Measurements from ENCODE around the gene SLC8B1. TPM values are rescaled to one million over a fixed set of nuclear protein-coding genes. Genes with fewer than 3 reads are reported as not detected.
A peak's percentile ranks its signal among the peaks of the same experiment; 100 is the strongest.

Gene SLC8B1
- 11.0 and 14.4 TPM in 2 replicates for polyA plus RNA-seq (2011; rRNA removed)
- polyA plus RNA-seq (2012; cell fraction: cytosol; rRNA removed): 11.0 and 12.7 TPM in 2 replicates
- polyA plus RNA-seq (2012; cell fraction: nucleus; rRNA removed): 39.8 and 45.7 TPM in 2 replicates
- polyA plus RNA-seq (2017; fragmentation: RNase III; extraction: RNeasy Plus Mini Kit Qiagen cat#74134 plus additional on column Dnase treatment): 9.7 to 12.2 TPM (median 11.3 TPM) in 3 replicates
- polyA minus RNA-seq (2011; rRNA and poly(A)+ RNA removed): 13.3 and 19.5 TPM in 2 replicates

DNA sequence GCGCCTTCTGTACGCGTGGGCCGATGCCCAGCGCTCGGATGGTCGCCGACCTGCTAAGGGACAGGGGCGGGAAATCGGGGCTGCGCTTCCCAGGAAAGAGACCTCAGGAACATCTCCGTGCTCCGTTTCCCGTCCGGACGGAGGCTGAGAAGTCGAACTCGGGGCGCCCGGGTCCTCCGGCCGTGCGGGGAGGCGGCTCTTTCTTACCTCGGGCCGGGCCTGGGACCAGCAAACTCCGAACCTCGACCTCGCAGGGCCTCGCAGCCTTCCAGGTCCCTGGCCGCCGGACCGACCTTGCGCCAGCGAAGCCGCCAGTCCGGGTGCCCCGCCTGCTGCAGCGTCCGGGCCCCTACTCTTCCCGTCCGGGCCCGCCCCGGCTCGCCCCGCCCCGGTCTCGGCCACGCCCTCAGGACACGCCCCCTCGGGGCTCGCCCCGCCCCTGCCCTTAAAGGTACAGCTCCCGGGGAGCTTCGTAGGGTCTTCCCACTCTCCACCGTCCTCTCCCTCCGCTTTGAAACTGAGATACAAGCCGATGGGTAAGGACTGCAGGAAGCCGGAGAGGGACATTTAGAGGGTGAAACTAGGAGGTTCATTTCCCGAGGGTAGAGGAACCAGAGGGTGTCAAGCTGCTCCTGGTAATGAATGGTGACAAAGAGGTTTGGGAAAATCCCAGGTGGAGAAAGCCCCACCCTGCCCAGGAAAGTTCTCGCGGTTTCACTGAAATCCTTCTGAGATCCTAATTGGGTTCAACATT, at the start of gene SLC8B1:
Gene SLC8B1, minus strand, starts transcription at position 324 of the 754 bp plus-strand sequence. CDS start 2,231 bp downstream, outside the sequence.
- POLR2A ChIA-PET: interaction anchor here (0.6 to 1.9 kb wide), 10 partner anchors 11 to 438 kb away, joined by 3 to 11 read pairs (median 4); partner anchors contain the start of genes PLBD2, SDSL and TPCN1
- WGBS (ENCODE audit: missing lambda C conversion rate): under 1% methylated on average over 35 of the region's 62 CpGs
- no peak for FAIRE-seq
- TF ChIP-seq HDAC2 (IDR thresholded peaks at IDR 0.05): no peak
- TF ChIP-seq, protein P1, sequence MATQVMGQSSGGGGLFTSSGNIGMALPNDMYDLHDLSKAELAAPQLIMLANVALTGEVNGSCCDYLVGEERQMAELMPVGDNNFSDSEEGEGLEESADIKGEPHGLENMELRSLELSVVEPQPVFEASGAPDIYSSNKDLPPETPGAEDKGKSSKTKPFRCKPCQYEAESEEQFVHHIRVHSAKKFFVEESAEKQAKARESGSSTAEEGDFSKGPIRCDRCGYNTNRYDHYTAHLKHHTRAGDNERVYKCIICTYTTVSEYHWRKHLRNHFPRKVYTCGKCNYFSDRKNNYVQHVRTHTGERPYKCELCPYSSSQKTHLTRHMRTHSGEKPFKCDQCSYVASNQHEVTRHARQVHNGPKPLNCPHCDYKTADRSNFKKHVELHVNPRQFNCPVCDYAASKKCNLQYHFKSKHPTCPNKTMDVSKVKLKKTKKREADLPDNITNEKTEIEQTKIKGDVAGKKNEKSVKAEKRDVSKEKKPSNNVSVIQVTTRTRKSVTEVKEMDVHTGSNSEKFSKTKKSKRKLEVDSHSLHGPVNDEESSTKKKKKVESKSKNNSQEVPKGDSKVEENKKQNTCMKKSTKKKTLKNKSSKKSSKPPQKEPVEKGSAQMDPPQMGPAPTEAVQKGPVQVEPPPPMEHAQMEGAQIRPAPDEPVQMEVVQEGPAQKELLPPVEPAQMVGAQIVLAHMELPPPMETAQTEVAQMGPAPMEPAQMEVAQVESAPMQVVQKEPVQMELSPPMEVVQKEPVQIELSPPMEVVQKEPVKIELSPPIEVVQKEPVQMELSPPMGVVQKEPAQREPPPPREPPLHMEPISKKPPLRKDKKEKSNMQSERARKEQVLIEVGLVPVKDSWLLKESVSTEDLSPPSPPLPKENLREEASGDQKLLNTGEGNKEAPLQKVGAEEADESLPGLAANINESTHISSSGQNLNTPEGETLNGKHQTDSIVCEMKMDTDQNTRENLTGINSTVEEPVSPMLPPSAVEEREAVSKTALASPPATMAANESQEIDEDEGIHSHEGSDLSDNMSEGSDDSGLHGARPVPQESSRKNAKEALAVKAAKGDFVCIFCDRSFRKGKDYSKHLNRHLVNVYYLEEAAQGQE (IDR thresholded peaks at IDR 0.05): no peak
- TF ChIP-seq FOXS1 (CRISPR knock-in tag; IDR thresholded peaks at IDR 0.05): no peak
- TF ChIP-seq KDM1A (IDR thresholded peaks at IDR 0.05; ENCODE audit: low read depth): 0 out of 2 replicates have a peak, but pooled peaks have one; percentile 8
- TF ChIP-seq HEYL (CRISPR knock-in tag; IDR thresholded peaks at IDR 0.05): no peak
- no peak for TF ChIP-seq HOXB13 (CRISPR knock-in tag; IDR thresholded peaks at IDR 0.05; ENCODE audit: low read depth)
- no peak for TF ChIP-seq HMGXB4 (CRISPR knock-in tag; IDR thresholded peaks at IDR 0.05; ENCODE audit: borderline replicate concordance)
- TF ChIP-seq NPAS2 (CRISPR knock-in tag; IDR thresholded peaks at IDR 0.05; ENCODE audit: borderline replicate concordance): no peak
- no peak for TF ChIP-seq ZC3H11A (IDR thresholded peaks at IDR 0.05)
- TF ChIP-seq SREBF2 (IDR thresholded peaks at IDR 0.05): no peak
- 0 out of 3 replicates have a peak, but pooled peaks have one; percentile 52 for TF ChIP-seq BCL3 (IDR thresholded peaks at IDR 0.05)
- TF ChIP-seq, protein P2, sequence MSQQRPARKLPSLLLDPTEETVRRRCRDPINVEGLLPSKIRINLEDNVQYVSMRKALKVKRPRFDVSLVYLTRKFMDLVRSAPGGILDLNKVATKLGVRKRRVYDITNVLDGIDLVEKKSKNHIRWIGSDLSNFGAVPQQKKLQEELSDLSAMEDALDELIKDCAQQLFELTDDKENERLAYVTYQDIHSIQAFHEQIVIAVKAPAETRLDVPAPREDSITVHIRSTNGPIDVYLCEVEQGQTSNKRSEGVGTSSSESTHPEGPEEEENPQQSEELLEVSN (IDR thresholded peaks at IDR 0.05; ENCODE audit: borderline replicate concordance, low read depth): peak; percentile 77
- TF ChIP-seq, protein P3, sequence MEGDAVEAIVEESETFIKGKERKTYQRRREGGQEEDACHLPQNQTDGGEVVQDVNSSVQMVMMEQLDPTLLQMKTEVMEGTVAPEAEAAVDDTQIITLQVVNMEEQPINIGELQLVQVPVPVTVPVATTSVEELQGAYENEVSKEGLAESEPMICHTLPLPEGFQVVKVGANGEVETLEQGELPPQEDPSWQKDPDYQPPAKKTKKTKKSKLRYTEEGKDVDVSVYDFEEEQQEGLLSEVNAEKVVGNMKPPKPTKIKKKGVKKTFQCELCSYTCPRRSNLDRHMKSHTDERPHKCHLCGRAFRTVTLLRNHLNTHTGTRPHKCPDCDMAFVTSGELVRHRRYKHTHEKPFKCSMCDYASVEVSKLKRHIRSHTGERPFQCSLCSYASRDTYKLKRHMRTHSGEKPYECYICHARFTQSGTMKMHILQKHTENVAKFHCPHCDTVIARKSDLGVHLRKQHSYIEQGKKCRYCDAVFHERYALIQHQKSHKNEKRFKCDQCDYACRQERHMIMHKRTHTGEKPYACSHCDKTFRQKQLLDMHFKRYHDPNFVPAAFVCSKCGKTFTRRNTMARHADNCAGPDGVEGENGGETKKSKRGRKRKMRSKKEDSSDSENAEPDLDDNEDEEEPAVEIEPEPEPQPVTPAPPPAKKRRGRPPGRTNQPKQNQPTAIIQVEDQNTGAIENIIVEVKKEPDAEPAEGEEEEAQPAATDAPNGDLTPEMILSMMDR (IDR thresholded peaks at IDR 0.05): no peak
- no peak for TF ChIP-seq RFX5 (IDR thresholded peaks at IDR 0.05)
- TF ChIP-seq CBX2 (IDR thresholded peaks at IDR 0.05; ENCODE audit: borderline replicate concordance, low read depth): no peak
- TF ChIP-seq RNF2 (IDR thresholded peaks at IDR 0.05; ENCODE audit: borderline replicate concordance, low read depth): no peak
- no peak for TF ChIP-seq CHD2 (IDR thresholded peaks at IDR 0.05; ENCODE audit: low read length, partially characterized antibody)
- TF ChIP-seq FOSB (CRISPR knock-in tag; IDR thresholded peaks at IDR 0.05): no peak
- TF ChIP-seq ZSCAN20 (CRISPR knock-in tag; IDR thresholded peaks at IDR 0.05): no peak
- no peak for TF ChIP-seq PBX3 (IDR thresholded peaks at IDR 0.05)
- no peak for TF ChIP-seq CBX8 (IDR thresholded peaks at IDR 0.05)
- TF ChIP-seq EHMT2 (IDR thresholded peaks at IDR 0.05; ENCODE audit: low read depth): no peak
- peak; percentile 72; the same call in 1 of the 2 replicates for TF ChIP-seq PHF8 (IDR thresholded peaks at IDR 0.05; ENCODE audit: borderline replicate concordance, low read depth)
- TF ChIP-seq RCOR1 (IDR thresholded peaks at IDR 0.05; ENCODE audit: low read depth, low read length): no peak
- peak; percentile 96 for TF ChIP-seq POLR2A (IDR thresholded peaks at IDR 0.05; ENCODE audit: low read length)
- TF ChIP-seq CHD4 (IDR thresholded peaks at IDR 0.05; ENCODE audit: borderline replicate concordance): no peak
- no peak for TF ChIP-seq CEBPB (IDR thresholded peaks at IDR 0.05)
- TF ChIP-seq GATA3 (IDR thresholded peaks at IDR 0.05; ENCODE audit: borderline replicate concordance): no peak
- TF ChIP-seq JUNB (IDR thresholded peaks at IDR 0.05): no peak
- TF ChIP-seq EP300 (IDR thresholded peaks at IDR 0.05): no peak

More for the DNA sequence above, at the start of gene SLC8B1:
- CTCF ChIA-PET: interaction anchor here (1.3 to 2.3 kb wide), 2 partner anchors 20 to 90 kb away, joined by 3 to 10 read pairs; no protein-coding TSS in a partner anchor
- peak within 1 kb of the TSS; percentile 49 for H3K4me3 ChIP-seq
- peak within 1 kb of the TSS; percentile 57 to 89 for H3K27ac ChIP-seq
- peak; percentile 94 to 98 for ATAC-seq
- peak within 1 kb of the TSS; percentile 92 for H3K4me2 ChIP-seq
- no peaks in the 10 kb centered on the region for H3K9me3 ChIP-seq
- DNase-seq (ENCODE audit: low read depth in 1 of 2, low spot score in 1 of 2): peak; percentile 83 to 86
- peaks cover 9% of the 10 kb centered on the region for H3K4me1 ChIP-seq
